SU-DHL-6 (cell line): Measurements from ENCODE around the gene GDF10.

Source experiments
- EZH2phosphoT487 ChIP-seq: fragments of 200-600 bp; sonication (generic), shearing (Covaris generic); conservative IDR thresholded peaks from 2 replicates; pipeline ENCODE4 v1.6.1; 2018; ENCODE audit warnings: mild to moderate bottlenecking, antibody characterized with exemption, low read length, moderate library complexity, mixed read lengths
- TF ChIP-seq, protein P1 (sequence below): fragments of 200-600 bp; sonication (generic); IDR thresholded peaks from one replicate; pipeline ENCODE4 v1.5.1; 2017; ENCODE audit warnings: antibody characterized with exemption, mild to moderate bottlenecking, low read length, moderate library complexity; ENCODE audit not compliant: insufficient read depth, poor library complexity, severe bottlenecking

DNA sequence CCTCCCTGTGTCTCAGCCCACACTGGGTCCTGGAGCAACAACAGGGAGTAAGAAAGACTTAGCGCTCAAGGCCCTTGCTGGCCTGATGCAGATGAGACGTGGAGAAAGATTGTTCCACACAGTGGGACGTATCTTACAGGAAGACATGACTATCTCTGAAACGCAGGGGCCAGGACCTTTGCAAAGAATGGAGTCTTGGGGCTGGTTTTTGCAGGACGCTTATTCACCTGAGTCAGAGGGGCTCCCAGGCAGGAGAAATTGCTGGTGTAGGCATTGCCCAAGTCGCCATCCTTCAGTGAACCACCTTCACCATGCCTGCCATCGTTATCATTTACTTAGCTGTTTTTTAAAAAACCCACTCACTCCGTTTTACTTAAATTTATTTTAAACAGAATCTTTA, 11.8 kb upstream of the GDF10 start:
- TF ChIP-seq, protein P1, sequence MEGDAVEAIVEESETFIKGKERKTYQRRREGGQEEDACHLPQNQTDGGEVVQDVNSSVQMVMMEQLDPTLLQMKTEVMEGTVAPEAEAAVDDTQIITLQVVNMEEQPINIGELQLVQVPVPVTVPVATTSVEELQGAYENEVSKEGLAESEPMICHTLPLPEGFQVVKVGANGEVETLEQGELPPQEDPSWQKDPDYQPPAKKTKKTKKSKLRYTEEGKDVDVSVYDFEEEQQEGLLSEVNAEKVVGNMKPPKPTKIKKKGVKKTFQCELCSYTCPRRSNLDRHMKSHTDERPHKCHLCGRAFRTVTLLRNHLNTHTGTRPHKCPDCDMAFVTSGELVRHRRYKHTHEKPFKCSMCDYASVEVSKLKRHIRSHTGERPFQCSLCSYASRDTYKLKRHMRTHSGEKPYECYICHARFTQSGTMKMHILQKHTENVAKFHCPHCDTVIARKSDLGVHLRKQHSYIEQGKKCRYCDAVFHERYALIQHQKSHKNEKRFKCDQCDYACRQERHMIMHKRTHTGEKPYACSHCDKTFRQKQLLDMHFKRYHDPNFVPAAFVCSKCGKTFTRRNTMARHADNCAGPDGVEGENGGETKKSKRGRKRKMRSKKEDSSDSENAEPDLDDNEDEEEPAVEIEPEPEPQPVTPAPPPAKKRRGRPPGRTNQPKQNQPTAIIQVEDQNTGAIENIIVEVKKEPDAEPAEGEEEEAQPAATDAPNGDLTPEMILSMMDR: no peak
- no peak for TF ChIP-seq EZH2phosphoT487
